ENCODE measurements around the gene SUN3. TPM values are rescaled to one million over a fixed set of nuclear protein-coding genes. Genes with fewer than 3 reads are reported as not detected.

SUN3 gene
- total RNA-seq, 1 experiment from 2014 or later = not detected

DNA sequence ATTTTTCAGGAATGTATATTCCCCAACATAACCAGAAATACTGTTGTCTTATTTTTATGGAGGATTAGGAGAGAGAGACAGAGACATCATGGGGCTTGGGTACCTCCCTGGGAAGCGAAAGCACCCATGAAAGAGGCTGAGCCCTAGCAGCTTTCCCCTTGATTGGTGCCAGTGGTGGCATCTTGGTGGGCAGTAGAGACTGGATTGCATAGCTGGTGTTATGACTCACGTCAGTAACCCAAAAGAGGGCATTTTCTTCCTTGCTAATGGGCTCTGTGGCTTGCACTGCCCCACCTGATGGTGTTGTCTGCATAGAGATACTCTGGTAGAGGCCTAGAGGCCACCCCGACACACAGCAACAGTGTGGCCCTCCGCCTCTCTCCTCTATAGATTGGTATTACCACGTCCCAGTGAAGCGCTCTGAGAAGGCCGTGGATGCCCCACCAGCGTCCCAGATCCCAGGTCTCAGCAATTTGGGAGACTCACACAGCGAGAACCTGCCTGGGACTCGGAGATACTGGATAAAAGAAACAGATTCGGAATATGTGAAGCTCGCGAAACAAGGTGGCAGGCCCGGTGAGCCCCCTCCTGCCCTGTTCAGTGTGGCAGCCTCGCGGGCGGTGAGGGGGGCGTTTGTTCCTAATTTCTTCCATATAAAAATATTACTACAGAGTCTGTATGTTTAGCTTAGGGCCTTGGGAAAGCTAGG lies 12.2 kb upstream of the SUN3 start:
- no peaks in the 10 kb centered on the region for H3K36me3 ChIP-seq (ENCODE audit: insufficient read depth, low read length)
- H2AFZ ChIP-seq (ENCODE audit: low read length) = no peak overlapping the region
- no peaks in the 10 kb centered on the region for H3K4me1 ChIP-seq (ENCODE audit: low read length)
- H3K79me2 ChIP-seq (ENCODE audit: low read length) = no peaks in the 10 kb centered on the region
- H3K27ac ChIP-seq (ENCODE audit: low read length) = no peak overlapping the region
- no peaks in the 10 kb centered on the region for H4K20me1 ChIP-seq (ENCODE audit: insufficient read depth, low read depth, low read length)
- no peaks in the 10 kb centered on the region for H3K9me2 ChIP-seq (replicated peaks; ENCODE audit: insufficient read depth, low read length)
- no peak overlapping the region for H3K4me3 ChIP-seq (ENCODE audit: low read length)
- no peaks in the 10 kb centered on the region for H3K9me3 ChIP-seq (ENCODE audit: low read length)
- no peak overlapping the region for H3K4me2 ChIP-seq (ENCODE audit: low read depth, low read length, poor library complexity, severe bottlenecking)
- no peak overlapping the region for H3K9ac ChIP-seq (ENCODE audit: low read length)
- no peak for DNase-seq
- H3K27me3 ChIP-seq (ENCODE audit: low read length) = no peaks in the 10 kb centered on the region

DNA sequence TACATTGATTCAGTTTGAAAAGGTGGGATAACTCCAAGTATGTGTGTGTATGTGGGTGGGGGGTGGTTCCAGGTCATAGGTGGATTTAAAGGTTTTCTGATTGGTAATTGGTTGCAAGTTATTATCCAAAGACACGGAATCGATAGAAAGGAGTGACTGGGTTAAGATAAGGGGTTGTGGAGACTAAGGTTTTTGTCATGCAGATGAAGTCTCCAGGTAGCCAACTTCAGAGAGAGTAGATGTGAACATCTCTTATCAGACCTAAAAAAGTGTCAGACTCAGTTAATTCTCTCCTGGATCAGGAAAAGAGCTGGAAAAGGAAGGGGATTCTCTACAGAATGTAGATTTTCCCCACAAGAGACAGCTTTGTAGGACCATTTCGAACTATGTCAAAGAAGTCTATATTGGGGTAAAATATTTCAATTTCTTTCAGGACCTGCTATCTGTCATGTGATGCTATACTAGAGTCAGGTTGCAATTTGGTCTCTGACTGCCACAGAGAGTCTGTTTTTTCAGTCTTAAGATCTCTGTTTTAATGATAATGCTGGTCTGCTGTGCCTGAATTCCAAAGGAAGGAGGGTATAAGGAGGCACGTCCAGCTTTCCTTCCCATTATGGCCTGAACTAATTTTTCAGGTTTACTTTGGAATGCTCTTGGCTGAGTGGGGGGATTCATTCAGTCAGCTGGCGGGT lies 10.1 kb upstream of the SUN3 start:
- H3K36me3 ChIP-seq (ENCODE audit: insufficient read depth, low read length) = no peaks in the 10 kb centered on the region
- no peaks in the 10 kb centered on the region for H4K20me1 ChIP-seq (ENCODE audit: insufficient read depth, low read depth, low read length)
- no peak overlapping the region for H3K4me3 ChIP-seq (ENCODE audit: low read length)
- H3K79me2 ChIP-seq (ENCODE audit: low read length) = no peaks in the 10 kb centered on the region
- H3K9me2 ChIP-seq (replicated peaks; ENCODE audit: insufficient read depth, low read length) = no peaks in the 10 kb centered on the region
- no peak overlapping the region for H2AFZ ChIP-seq (ENCODE audit: low read length)
- H3K4me1 ChIP-seq (ENCODE audit: low read length) = peaks cover 4% of the 10 kb centered on the region
- no peak for DNase-seq
- no peak overlapping the region for H3K27ac ChIP-seq (ENCODE audit: low read length)
- H3K4me2 ChIP-seq (ENCODE audit: low read depth, low read length, poor library complexity, severe bottlenecking) = no peak overlapping the region
- H3K9me3 ChIP-seq (ENCODE audit: low read length) = no peaks in the 10 kb centered on the region
- H3K27me3 ChIP-seq (ENCODE audit: low read length) = no peaks in the 10 kb centered on the region
- H3K9ac ChIP-seq (ENCODE audit: low read length) = no peak overlapping the region

DNA sequence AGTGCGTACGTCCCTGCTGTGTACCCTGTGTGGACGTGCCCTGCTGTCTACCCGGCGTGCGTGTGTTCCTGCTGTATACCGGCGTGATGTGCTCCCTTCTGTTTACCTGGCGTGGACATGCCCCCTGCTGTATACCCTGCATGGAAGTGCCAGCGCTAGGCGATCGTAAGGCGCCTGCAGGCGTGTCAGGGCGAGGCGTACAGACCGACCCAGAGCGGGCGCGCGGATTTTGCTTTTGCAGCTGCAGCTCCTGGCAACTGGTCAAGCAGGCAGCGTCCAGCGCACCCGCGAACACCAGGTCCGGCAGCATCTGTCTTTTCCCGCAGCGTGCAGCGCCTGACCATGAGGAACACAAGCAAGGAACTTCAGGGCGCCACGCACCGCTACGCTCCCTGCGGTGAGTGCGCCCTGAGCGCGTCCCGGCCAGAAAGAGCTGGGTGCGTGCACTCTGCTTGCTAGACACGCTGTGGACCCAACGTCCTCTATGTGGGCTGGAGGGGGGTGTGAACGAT lies 7.1 kb upstream of the SUN3 start:
- Histone ChIP-seq H3K79me2 (ENCODE audit: low read length) (no peaks in the 10 kb centered on the region), H4K20me1 (ENCODE audit: insufficient read depth, low read depth, low read length) (no peaks in the 10 kb centered on the region), H3K36me3 (ENCODE audit: insufficient read depth, low read length) (no peaks in the 10 kb centered on the region), H3K9me3 (ENCODE audit: low read length) (no peaks in the 10 kb centered on the region), H3K27ac (ENCODE audit: low read length) (no peak overlapping the region), H3K4me3 (ENCODE audit: low read length) (peak overlapping the region; percentile 51; the same call in 1 of the 2 replicates), H3K4me1 (ENCODE audit: low read length) (peaks cover 4% of the 10 kb centered on the region), H3K9ac (ENCODE audit: low read length) (no peak overlapping the region), H3K4me2 (ENCODE audit: low read depth, low read length, poor library complexity, severe bottlenecking) (peak overlapping the region; percentile 52), H2AFZ (ENCODE audit: low read length) (no peak overlapping the region), H3K27me3 (ENCODE audit: low read length) (no peaks in the 10 kb centered on the region), H3K9me2 (replicated peaks; ENCODE audit: insufficient read depth, low read length) (no peaks in the 10 kb centered on the region)
- no peak for DNase-seq

DNA sequence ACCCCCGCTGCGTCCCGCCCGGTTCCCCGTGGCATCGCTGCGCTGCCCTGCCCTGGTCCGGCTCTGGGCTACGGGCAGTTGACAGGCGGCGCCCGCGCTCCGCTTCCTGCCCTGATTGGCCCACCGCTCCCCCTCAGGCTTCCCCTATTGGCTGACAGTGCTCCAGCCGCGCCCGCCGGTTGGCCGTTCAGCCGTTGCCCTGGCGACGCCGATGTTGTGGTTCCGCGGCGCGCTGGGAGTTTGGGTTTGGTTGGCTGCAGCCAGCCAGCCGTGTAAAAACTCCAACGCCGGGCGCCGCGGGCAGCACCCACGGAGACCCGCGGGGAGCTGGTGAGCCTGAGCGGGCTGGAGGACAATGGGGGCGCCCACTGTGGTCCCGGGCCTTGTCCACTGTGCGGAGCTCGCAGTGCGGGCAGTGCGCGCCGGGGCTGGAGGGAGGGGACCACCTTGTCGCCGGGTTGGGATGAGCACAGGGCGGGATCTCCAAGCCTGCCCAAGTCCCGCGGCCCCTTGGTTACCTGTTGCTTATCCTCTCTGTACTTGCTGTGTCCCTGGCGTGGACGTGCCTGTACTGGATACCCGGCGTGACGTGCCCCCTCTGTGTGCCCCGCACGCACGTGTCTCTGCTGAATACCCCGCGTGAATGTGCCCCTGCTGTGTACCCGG lies 6.5 kb upstream of the SUN3 start, which contains the start of gene C7orf57:
Gene C7orf57 (plus strand): TSS at position 243 of the 666 bp plus-strand sequence. CDS start 766 bp downstream, outside the sequence.
- H3K36me3 ChIP-seq (ENCODE audit: insufficient read depth, low read length) = no peaks in the 10 kb centered on the region
- DNase-seq = peak; percentile 88
- H3K4me2 ChIP-seq (ENCODE audit: low read depth, low read length, poor library complexity, severe bottlenecking) = peak within 1 kb of the TSS; percentile 52
- no peak within 1 kb of the TSS for H3K9ac ChIP-seq (ENCODE audit: low read length)
- H3K4me3 ChIP-seq (ENCODE audit: low read length) = peak within 1 kb of the TSS; percentile 51; the same call in 1 of the 2 replicates
- no peak within 1 kb of the TSS for H2AFZ ChIP-seq (ENCODE audit: low read length)
- H4K20me1 ChIP-seq (ENCODE audit: insufficient read depth, low read depth, low read length) = no peaks in the 10 kb centered on the region
- peaks cover 4% of the 10 kb centered on the region for H3K4me1 ChIP-seq (ENCODE audit: low read length)
- no peaks in the 10 kb centered on the region for H3K79me2 ChIP-seq (ENCODE audit: low read length)
- H3K9me3 ChIP-seq (ENCODE audit: low read length) = no peaks in the 10 kb centered on the region
- no peaks in the 10 kb centered on the region for H3K9me2 ChIP-seq (replicated peaks; ENCODE audit: insufficient read depth, low read length)
- H3K27ac ChIP-seq (ENCODE audit: low read length) = no peak within 1 kb of the TSS
- no peaks in the 10 kb centered on the region for H3K27me3 ChIP-seq (ENCODE audit: low read length)

DNA sequence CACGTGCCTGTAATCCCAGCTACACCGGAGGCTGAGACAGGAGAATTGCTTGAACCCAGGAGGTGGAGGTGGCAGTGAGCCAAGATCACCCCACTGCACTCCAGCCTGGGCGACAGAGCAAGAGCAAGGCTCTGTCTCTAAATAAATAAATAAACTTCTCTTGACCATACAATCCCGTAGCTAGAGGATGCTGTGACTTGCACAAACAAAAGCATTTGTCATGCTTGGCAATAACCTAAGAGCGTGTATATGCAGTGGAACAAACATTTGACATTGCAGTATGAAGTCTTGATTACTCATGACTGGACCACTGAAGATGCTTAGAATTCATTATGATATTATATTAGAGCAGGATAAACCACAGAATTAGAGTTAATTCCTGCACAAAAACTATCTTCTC lies 5.0 kb upstream of the SUN3 start:
- Histone ChIP-seq H3K4me3 (ENCODE audit: low read length) (no peak overlapping the region), H3K4me2 (ENCODE audit: low read depth, low read length, poor library complexity, severe bottlenecking) (no peak overlapping the region), H3K4me1 (ENCODE audit: low read length) (peaks cover 4% of the 10 kb centered on the region), H3K27ac (ENCODE audit: low read length) (no peak overlapping the region), H3K27me3 (ENCODE audit: low read length) (no peaks in the 10 kb centered on the region), H3K9ac (ENCODE audit: low read length) (no peak overlapping the region), H3K79me2 (ENCODE audit: low read length) (no peaks in the 10 kb centered on the region), H2AFZ (ENCODE audit: low read length) (no peak overlapping the region), H3K9me2 (replicated peaks; ENCODE audit: insufficient read depth, low read length) (no peaks in the 10 kb centered on the region), H3K36me3 (ENCODE audit: insufficient read depth, low read length) (no peaks in the 10 kb centered on the region), H4K20me1 (ENCODE audit: insufficient read depth, low read depth, low read length) (no peaks in the 10 kb centered on the region), H3K9me3 (ENCODE audit: low read length) (no peaks in the 10 kb centered on the region)
- DNase-seq = no peak

DNA sequence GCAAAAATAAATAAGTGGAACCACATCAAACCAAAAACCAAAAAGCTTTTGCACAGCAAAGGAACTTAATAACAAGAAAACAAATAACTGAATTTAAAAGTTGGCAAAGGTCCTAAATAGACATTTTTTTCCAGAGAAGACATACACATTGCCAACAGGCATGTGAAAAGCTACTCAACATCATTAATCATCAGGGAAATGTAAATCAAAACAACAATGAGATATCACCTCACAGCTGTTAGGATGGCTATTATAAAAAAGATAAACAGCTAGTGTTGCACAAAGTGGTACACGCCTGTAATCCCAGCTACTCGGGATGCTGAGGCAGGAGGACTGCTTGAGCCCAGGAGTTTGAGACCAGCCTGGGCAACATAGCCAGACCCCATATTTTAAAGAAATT lies 2.2 kb upstream of the SUN3 start:
- no peak for DNase-seq
- Histone ChIP-seq H3K4me1 (ENCODE audit: low read length) (peaks cover 4% of the 10 kb centered on the region), H3K27ac (ENCODE audit: low read length) (no peak overlapping the region), H4K20me1 (ENCODE audit: insufficient read depth, low read depth, low read length) (no peaks in the 10 kb centered on the region), H3K4me2 (ENCODE audit: low read depth, low read length, poor library complexity, severe bottlenecking) (no peak overlapping the region), H3K9me2 (replicated peaks; ENCODE audit: insufficient read depth, low read length) (no peaks in the 10 kb centered on the region), H3K79me2 (ENCODE audit: low read length) (no peaks in the 10 kb centered on the region), H3K9me3 (ENCODE audit: low read length) (no peaks in the 10 kb centered on the region), H2AFZ (ENCODE audit: low read length) (no peak overlapping the region), H3K9ac (ENCODE audit: low read length) (no peak overlapping the region), H3K27me3 (ENCODE audit: low read length) (no peaks in the 10 kb centered on the region), H3K4me3 (ENCODE audit: low read length) (no peak overlapping the region), H3K36me3 (ENCODE audit: insufficient read depth, low read length) (no peaks in the 10 kb centered on the region)

DNA sequence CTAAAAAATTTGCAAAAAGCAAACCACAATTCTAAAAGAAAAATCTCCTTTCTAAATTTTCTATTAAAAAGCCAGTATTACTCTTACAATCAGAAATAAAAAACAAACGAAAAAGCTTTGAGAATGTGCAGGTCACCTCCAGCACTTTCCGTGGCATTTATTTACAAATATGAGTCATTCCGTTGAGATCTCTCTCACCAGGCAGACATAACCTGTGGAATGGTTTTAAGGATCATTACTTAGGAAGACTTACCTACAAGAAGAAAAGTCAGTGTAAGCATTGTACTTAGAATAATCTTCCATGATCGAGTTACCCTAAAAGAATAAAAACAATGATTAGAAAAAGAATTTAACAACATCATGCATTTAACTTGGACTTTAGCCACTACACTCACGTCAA lies 3.3 kb downstream of the SUN3 start:
- Histone ChIP-seq H2AFZ (ENCODE audit: low read length) (no peak overlapping the region), H4K20me1 (ENCODE audit: insufficient read depth, low read depth, low read length) (no peaks in the 10 kb centered on the region), H3K79me2 (ENCODE audit: low read length) (no peaks in the 10 kb centered on the region), H3K4me2 (ENCODE audit: low read depth, low read length, poor library complexity, severe bottlenecking) (no peak overlapping the region), H3K27me3 (ENCODE audit: low read length) (no peaks in the 10 kb centered on the region), H3K4me3 (ENCODE audit: low read length) (no peak overlapping the region), H3K9me3 (ENCODE audit: low read length) (no peaks in the 10 kb centered on the region), H3K36me3 (ENCODE audit: insufficient read depth, low read length) (no peaks in the 10 kb centered on the region), H3K27ac (ENCODE audit: low read length) (no peak overlapping the region), H3K9ac (ENCODE audit: low read length) (no peak overlapping the region), H3K4me1 (ENCODE audit: low read length) (no peaks in the 10 kb centered on the region), H3K9me2 (replicated peaks; ENCODE audit: insufficient read depth, low read length) (no peaks in the 10 kb centered on the region)
- DNase-seq = no peak

DNA sequence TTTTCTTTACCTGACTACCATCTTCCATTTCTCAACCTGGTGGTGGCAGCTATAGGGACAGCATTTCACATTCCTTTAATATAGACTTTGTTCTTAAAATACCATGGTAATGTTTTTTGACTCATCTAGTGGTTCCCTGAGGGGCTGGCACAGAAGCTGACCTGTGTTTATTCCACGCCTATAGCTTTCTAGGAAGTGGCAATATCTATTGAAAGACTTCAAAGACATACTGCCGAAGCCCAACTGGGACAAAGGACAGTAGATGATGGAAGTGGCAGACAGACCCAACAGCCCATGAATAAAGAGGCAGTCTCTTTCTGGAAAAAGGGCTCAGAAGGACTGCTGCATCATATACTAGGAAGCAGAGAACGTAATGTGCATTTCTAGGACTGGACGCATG lies 11.2 kb downstream of the SUN3 start:
- Histone ChIP-seq H3K4me1 (ENCODE audit: low read length) (no peaks in the 10 kb centered on the region), H3K9me3 (ENCODE audit: low read length) (no peaks in the 10 kb centered on the region), H3K27ac (ENCODE audit: low read length) (no peak overlapping the region), H3K9ac (ENCODE audit: low read length) (no peak overlapping the region), H3K79me2 (ENCODE audit: low read length) (no peaks in the 10 kb centered on the region), H3K9me2 (replicated peaks; ENCODE audit: insufficient read depth, low read length) (no peaks in the 10 kb centered on the region), H3K4me2 (ENCODE audit: low read depth, low read length, poor library complexity, severe bottlenecking) (no peak overlapping the region), H4K20me1 (ENCODE audit: insufficient read depth, low read depth, low read length) (no peaks in the 10 kb centered on the region), H3K4me3 (ENCODE audit: low read length) (no peak overlapping the region), H2AFZ (ENCODE audit: low read length) (no peak overlapping the region), H3K36me3 (ENCODE audit: insufficient read depth, low read length) (no peaks in the 10 kb centered on the region), H3K27me3 (ENCODE audit: low read length) (no peaks in the 10 kb centered on the region)
- DNase-seq = no peak
